ENCODE results near the gene SHOC2.

The SHOC2 gene

GRCh38 chr10:110872145-110872983 is 47.0 kb upstream of the SHOC2 start:
- no peak for TF ChIP-seq EZH2phosphoT487 (IDR thresholded peaks at IDR 0.05; ENCODE audit: borderline replicate concordance, low read length)
- TF ChIP-seq, protein P1, sequence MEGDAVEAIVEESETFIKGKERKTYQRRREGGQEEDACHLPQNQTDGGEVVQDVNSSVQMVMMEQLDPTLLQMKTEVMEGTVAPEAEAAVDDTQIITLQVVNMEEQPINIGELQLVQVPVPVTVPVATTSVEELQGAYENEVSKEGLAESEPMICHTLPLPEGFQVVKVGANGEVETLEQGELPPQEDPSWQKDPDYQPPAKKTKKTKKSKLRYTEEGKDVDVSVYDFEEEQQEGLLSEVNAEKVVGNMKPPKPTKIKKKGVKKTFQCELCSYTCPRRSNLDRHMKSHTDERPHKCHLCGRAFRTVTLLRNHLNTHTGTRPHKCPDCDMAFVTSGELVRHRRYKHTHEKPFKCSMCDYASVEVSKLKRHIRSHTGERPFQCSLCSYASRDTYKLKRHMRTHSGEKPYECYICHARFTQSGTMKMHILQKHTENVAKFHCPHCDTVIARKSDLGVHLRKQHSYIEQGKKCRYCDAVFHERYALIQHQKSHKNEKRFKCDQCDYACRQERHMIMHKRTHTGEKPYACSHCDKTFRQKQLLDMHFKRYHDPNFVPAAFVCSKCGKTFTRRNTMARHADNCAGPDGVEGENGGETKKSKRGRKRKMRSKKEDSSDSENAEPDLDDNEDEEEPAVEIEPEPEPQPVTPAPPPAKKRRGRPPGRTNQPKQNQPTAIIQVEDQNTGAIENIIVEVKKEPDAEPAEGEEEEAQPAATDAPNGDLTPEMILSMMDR (IDR thresholded peaks at IDR 0.05; ENCODE audit: low read depth, low read length, poor library complexity, severe bottlenecking): peak; percentile 30
- peaks cover 53% of the 10 kb centered on the region for H3K79me2 ChIP-seq (ENCODE audit: control insufficient read depth, low read length)
- peak overlapping the region; percentile 85 for H3K4me2 ChIP-seq (ENCODE audit: low read length)
- peaks cover 64% of the 10 kb centered on the region for H3K4me1 ChIP-seq (ENCODE audit: control insufficient read depth, low read length)
- peaks cover 10% of the 10 kb centered on the region for H3F3A ChIP-seq (ENCODE audit: control insufficient read depth, insufficient read depth)
- peak overlapping the region; percentile 77 for H3K27ac ChIP-seq (ENCODE audit: low read depth, low read length)
- H3K4me3 ChIP-seq (ENCODE audit: low read length): peak overlapping the region; percentile 89
- peaks cover 34% of the 10 kb centered on the region for H3K36me3 ChIP-seq (ENCODE audit: control insufficient read depth, low read length)
- H4K20me1 ChIP-seq (ENCODE audit: control insufficient read depth, insufficient read depth, low read depth, low read length): no peaks in the 10 kb centered on the region
- no peaks in the 10 kb centered on the region for H3K9me2 ChIP-seq (replicated peaks; ENCODE audit: control insufficient read depth, low read length)
- H3K27me3 ChIP-seq (ENCODE audit: control insufficient read depth, low read length): no peaks in the 10 kb centered on the region
- H3K9me3 ChIP-seq (ENCODE audit: control insufficient read depth, insufficient read depth, low read length): no peaks in the 10 kb centered on the region

DNA sequence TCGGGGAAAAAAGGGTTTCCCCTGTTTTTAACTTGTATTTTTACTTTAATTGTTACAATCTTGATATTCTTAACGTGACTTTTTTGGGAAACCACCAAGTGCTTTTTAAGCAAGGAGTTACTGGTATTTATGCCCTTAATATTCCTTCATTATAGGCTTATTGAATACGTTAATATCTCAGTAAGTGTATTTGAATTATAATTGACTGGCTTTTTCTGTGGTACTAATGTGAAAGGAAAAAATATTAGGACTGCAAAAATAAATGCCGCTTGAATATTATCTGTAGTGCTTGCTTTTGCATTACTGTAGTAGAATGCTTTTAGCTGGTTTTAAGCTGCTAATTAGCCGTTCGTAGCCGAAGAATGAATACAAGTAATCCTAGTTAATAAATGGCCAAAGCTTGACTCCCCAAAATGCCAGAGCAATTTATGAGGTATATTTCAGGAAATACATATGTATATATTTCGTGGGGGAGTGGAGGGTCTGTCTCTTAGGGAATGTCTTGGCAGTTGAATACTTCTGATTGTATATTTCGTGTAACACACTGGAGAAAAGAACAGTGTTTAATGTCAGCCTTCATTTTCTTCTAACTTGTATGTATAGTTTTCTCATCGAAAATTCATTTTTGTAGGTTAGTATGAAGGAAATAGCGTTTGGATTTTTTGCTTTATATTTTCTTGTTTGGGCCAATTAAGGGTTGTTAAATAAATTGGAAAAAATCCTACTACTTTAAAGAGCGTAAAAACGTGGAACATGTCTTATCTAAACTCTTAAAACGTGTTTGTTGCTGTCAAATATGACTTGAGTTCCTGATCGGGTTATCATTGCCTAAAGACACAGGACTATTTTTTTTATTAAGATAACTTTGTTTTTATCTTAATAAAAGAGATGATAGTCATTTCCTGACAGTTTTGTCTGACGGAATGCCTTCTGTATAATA is 46.1 kb upstream of the SHOC2 start:
- H3K27me3 ChIP-seq (ENCODE audit: control insufficient read depth, low read length): no peaks in the 10 kb centered on the region
- H3K36me3 ChIP-seq (ENCODE audit: control insufficient read depth, low read length): peaks cover 43% of the 10 kb centered on the region
- H3K9me2 ChIP-seq (replicated peaks; ENCODE audit: control insufficient read depth, low read length): no peaks in the 10 kb centered on the region
- peaks cover 55% of the 10 kb centered on the region for H3K4me1 ChIP-seq (ENCODE audit: control insufficient read depth, low read length)
- peaks cover 3% of the 10 kb centered on the region for H3F3A ChIP-seq (ENCODE audit: control insufficient read depth, insufficient read depth)
- TF ChIP-seq, protein P1 (IDR thresholded peaks at IDR 0.05; ENCODE audit: low read depth, low read length, poor library complexity, severe bottlenecking): no peak
- no peak for TF ChIP-seq EZH2phosphoT487 (IDR thresholded peaks at IDR 0.05; ENCODE audit: borderline replicate concordance, low read length)
- peak overlapping the region; percentile 89 for H3K4me3 ChIP-seq (ENCODE audit: low read length)
- peak overlapping the region; percentile 85 for H3K4me2 ChIP-seq (ENCODE audit: low read length)
- no peaks in the 10 kb centered on the region for H3K9me3 ChIP-seq (ENCODE audit: control insufficient read depth, insufficient read depth, low read length)
- no peaks in the 10 kb centered on the region for H4K20me1 ChIP-seq (ENCODE audit: control insufficient read depth, insufficient read depth, low read depth, low read length)
- peak overlapping the region; percentile 77 for H3K27ac ChIP-seq (ENCODE audit: low read depth, low read length)
- peaks cover 59% of the 10 kb centered on the region for H3K79me2 ChIP-seq (ENCODE audit: control insufficient read depth, low read length)

DNA sequence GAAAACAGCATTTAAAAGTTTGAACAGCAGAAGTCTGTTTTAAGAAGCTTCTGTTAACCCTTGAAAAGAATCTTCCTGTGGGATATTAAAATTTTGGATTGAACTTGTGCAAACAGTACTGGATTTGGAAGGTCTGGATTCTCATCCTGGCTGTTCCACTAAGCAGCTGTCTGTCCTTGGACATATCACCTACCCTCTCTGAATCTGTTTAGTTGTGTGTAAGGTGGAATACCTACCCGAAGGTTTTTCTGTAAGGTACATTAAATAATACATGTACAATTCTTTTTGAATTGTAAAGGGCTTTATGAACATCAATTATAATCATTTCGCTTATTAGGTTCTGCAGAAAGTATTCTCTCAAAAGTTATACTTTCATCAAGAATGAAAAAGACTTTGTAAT is 45.5 kb upstream of the SHOC2 start:
- peaks cover 48% of the 10 kb centered on the region for H3K4me1 ChIP-seq (ENCODE audit: control insufficient read depth, low read length)
- TF ChIP-seq, protein P1 (IDR thresholded peaks at IDR 0.05; ENCODE audit: low read depth, low read length, poor library complexity, severe bottlenecking): no peak
- no peak for TF ChIP-seq EZH2phosphoT487 (IDR thresholded peaks at IDR 0.05; ENCODE audit: borderline replicate concordance, low read length)
- H3F3A ChIP-seq (ENCODE audit: control insufficient read depth, insufficient read depth): 0 out of 2 replicates have a peak, but pooled peaks cover 2% of the 10 kb centered on the region
- no peak overlapping the region for H3K27ac ChIP-seq (ENCODE audit: low read depth, low read length)
- H4K20me1 ChIP-seq (ENCODE audit: control insufficient read depth, insufficient read depth, low read depth, low read length): no peaks in the 10 kb centered on the region
- H3K4me3 ChIP-seq (ENCODE audit: low read length): peak overlapping the region; percentile 89
- peaks cover 59% of the 10 kb centered on the region for H3K79me2 ChIP-seq (ENCODE audit: control insufficient read depth, low read length)
- no peaks in the 10 kb centered on the region for H3K27me3 ChIP-seq (ENCODE audit: control insufficient read depth, low read length)
- H3K4me2 ChIP-seq (ENCODE audit: low read length): peak overlapping the region; percentile 85
- H3K36me3 ChIP-seq (ENCODE audit: control insufficient read depth, low read length): peaks cover 50% of the 10 kb centered on the region
- H3K9me2 ChIP-seq (replicated peaks; ENCODE audit: control insufficient read depth, low read length): no peaks in the 10 kb centered on the region
- no peaks in the 10 kb centered on the region for H3K9me3 ChIP-seq (ENCODE audit: control insufficient read depth, insufficient read depth, low read length)
